Measurements from ENCODE around the gene BTN3A1. TPM values are rescaled to one million over a fixed set of nuclear protein-coding genes. Genes with fewer than 3 reads are reported as not detected.

The BTN3A1 gene
- total RNA-seq, 1 experiment from 2014 or later = 9.0 TPM

GRCh38 chr6:26412954-26413353 is 10.9 kb downstream of the BTN3A1 start:
- H2AFZ ChIP-seq (ENCODE audit: low read depth, low read length, poor library complexity, severe bottlenecking) = no peak overlapping the region

More at GRCh38 chr6:26412954-26413353, 10.9 kb downstream of the BTN3A1 start:
- DNase-seq (ENCODE audit: low read depth, low spot score) (no peak), ATAC-seq (no peak)
- no TSS peak for BruUV-seq (replicated peaks)
- Histone ChIP-seq H4K20me1 (ENCODE audit: insufficient read depth) (no peaks in the 10 kb centered on the region), H3K36me3 (ENCODE audit: control insufficient read depth in 1 of 2, insufficient read depth in 2 of 2, low read length in 2 of 2) (no peaks in the 10 kb centered on the region), H3K4me2 (ENCODE audit: low read length) (no peak overlapping the region), H3K9me2 (ENCODE audit: insufficient read depth) (no peaks in the 10 kb centered on the region), H3K79me2 (ENCODE audit: insufficient read depth, low read length) (no peaks in the 10 kb centered on the region), H3K4me3 (replicated peaks in 1 of 2; ENCODE audit: low read depth in 1 of 2, low read length in 2 of 2) (no peak overlapping the region), H3K27me3 (ENCODE audit: insufficient read depth, low read length) (no peaks in the 10 kb centered on the region), H3K27ac (ENCODE audit: low read depth, low read length) (no peak overlapping the region), H3K9me3 (ENCODE audit: control insufficient read depth in 1 of 2, insufficient read depth in 1 of 2, low read depth in 1 of 2, low read length in 2 of 2) (peaks cover 0 to 6% of the 10 kb centered on the region in 2 experiments; a peak in 1 of 4 replicates), H3K9ac (ENCODE audit: low read length) (no peak overlapping the region), H3K4me1 (ENCODE audit: control insufficient read depth in 1 of 2, insufficient read depth in 2 of 2, low read length in 2 of 2) (peaks cover 0 to 6% of the 10 kb centered on the region in 2 experiments; a peak in 1 of 4 replicates)
- ChIA-PET RAD21 (ENCODE audit: low non-redundant PET in 1 of 2, low total read pairs in 2 of 2, uncharacterized antibody in 2 of 2, unreplicated experiment in 2 of 2) (no interaction called here), CTCF (interaction anchor here (1.4 kb wide), 1 partner anchor 71 kb away, joined by 4 read pairs; no protein-coding TSS in a partner anchor), POLR2A (no interaction called here)
- intact Hi-C loops (cut with micrococcal nuclease) = no loop called here
- TF ChIP-seq RAD21 (IDR thresholded peaks at IDR 0.05; ENCODE audit: low read depth) (no peak), MAX (IDR thresholded peaks at IDR 0.05) (no peak), SIN3A (IDR thresholded peaks at IDR 0.05; ENCODE audit: low read depth) (no peak), EZH2 (IDR thresholded peaks at IDR 0.05) (no peak), ZFX (IDR thresholded peaks at IDR 0.05) (no peak), ELF1 (IDR thresholded peaks at IDR 0.05; ENCODE audit: borderline replicate concordance, low read depth) (no peak), SP1 (IDR thresholded peaks at IDR 0.05; ENCODE audit: low read depth) (no peak), EGR1 (IDR thresholded peaks at IDR 0.05; ENCODE audit: low read depth) (no peak), REST (IDR thresholded peaks at IDR 0.05; ENCODE audit: low read depth) (no peak), CBX3 (IDR thresholded peaks at IDR 0.05; ENCODE audit: low read depth) (no peak), CTCF (IDR thresholded peaks at IDR 0.05 in 2 of 3, conservative IDR thresholded peaks at IDR 0.05 in 1 of 3; ENCODE audit: borderline replicate concordance in 1 of 3, insufficient read depth in 1 of 3, low read depth in 2 of 3, low read length in 2 of 3) (no peak)
